Measurements from ENCODE around the gene IGF2BP1. TPM values are rescaled to one million over a fixed set of nuclear protein-coding genes. Genes with fewer than 3 reads are reported as not detected.

Gene IGF2BP1
- total and polyA plus RNA-seq, 2 donors (not counting 1 experiment from before 2014, with no cell fraction given) = under 0.01 to 1.1 TPM

DNA sequence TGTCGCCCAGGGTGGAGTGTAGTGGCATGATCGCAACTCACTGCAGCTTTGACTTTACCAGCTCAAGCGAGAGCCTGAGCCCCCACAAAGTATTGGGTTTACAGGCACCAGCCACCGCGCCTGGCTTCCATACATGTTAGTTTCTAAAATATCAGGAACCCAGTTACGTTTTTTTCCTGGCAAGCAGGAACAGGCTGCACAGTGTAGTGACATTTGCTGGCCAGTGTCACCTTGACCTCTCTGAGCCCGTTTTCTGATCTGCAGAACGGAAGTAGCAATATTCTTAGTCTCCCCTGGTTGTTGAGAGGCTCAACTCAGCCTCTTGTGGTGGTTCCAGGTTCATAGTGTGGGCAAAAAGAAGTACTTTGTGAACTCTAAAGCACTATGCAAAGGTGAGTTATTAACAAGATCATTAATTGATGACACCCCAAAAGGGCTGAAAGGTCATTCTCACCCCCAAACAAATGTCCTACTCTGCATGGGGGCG lies 15.6 kb downstream of the IGF2BP1 start:
- H3K9me3 ChIP-seq (ENCODE audit: control insufficient read depth, insufficient read depth, low read depth, low read length) = no peaks in the 10 kb centered on the region
- H2AFZ ChIP-seq (ENCODE audit: low read length) = no peak overlapping the region
- TF ChIP-seq, protein P1, sequence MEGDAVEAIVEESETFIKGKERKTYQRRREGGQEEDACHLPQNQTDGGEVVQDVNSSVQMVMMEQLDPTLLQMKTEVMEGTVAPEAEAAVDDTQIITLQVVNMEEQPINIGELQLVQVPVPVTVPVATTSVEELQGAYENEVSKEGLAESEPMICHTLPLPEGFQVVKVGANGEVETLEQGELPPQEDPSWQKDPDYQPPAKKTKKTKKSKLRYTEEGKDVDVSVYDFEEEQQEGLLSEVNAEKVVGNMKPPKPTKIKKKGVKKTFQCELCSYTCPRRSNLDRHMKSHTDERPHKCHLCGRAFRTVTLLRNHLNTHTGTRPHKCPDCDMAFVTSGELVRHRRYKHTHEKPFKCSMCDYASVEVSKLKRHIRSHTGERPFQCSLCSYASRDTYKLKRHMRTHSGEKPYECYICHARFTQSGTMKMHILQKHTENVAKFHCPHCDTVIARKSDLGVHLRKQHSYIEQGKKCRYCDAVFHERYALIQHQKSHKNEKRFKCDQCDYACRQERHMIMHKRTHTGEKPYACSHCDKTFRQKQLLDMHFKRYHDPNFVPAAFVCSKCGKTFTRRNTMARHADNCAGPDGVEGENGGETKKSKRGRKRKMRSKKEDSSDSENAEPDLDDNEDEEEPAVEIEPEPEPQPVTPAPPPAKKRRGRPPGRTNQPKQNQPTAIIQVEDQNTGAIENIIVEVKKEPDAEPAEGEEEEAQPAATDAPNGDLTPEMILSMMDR (conservative IDR thresholded peaks at IDR 0.05 in 1 of 2, IDR thresholded peaks at IDR 0.05 in 1 of 2; ENCODE audit: low read depth in 1 of 2, low read length in 2 of 2) = no peak
- peak; percentile 71 for TF ChIP-seq EZH2 (IDR thresholded peaks at IDR 0.05; ENCODE audit: low read length, missing control alignments)
- H3K27me3 ChIP-seq (ENCODE audit: control insufficient read depth, insufficient read depth, low read length) = peaks cover 52% of the 10 kb centered on the region
- no peak overlapping the region for H3K4me2 ChIP-seq (ENCODE audit: extremely low read depth, insufficient read depth, low read length)
- no peak overlapping the region for H3K4me3 ChIP-seq (replicated peaks in 1 of 4; ENCODE audit: control extremely low read depth in 1 of 4, insufficient read depth in 1 of 4, low read depth in 3 of 4, low read length in 4 of 4)
- DNase-seq (ENCODE audit: low read depth in 2 of 2) = no peak
- no peaks in the 10 kb centered on the region for H4K20me1 ChIP-seq (ENCODE audit: control insufficient read depth, extremely low read depth, insufficient read depth, low read length)
- no peak overlapping the region for H3K9ac ChIP-seq (ENCODE audit: insufficient read depth, low read length)
- H3K79me2 ChIP-seq (ENCODE audit: control insufficient read depth, insufficient read depth, low read length) = no peaks in the 10 kb centered on the region
- H3K36me3 ChIP-seq (ENCODE audit: control insufficient read depth, insufficient read depth, low read length) = no peaks in the 10 kb centered on the region
- H3K4me1 ChIP-seq (ENCODE audit: control insufficient read depth, extremely low read depth, insufficient read depth, low read length) = peaks cover 6% of the 10 kb centered on the region
- H3K27ac ChIP-seq (ENCODE audit: insufficient read depth, low read length) = no peak overlapping the region

DNA sequence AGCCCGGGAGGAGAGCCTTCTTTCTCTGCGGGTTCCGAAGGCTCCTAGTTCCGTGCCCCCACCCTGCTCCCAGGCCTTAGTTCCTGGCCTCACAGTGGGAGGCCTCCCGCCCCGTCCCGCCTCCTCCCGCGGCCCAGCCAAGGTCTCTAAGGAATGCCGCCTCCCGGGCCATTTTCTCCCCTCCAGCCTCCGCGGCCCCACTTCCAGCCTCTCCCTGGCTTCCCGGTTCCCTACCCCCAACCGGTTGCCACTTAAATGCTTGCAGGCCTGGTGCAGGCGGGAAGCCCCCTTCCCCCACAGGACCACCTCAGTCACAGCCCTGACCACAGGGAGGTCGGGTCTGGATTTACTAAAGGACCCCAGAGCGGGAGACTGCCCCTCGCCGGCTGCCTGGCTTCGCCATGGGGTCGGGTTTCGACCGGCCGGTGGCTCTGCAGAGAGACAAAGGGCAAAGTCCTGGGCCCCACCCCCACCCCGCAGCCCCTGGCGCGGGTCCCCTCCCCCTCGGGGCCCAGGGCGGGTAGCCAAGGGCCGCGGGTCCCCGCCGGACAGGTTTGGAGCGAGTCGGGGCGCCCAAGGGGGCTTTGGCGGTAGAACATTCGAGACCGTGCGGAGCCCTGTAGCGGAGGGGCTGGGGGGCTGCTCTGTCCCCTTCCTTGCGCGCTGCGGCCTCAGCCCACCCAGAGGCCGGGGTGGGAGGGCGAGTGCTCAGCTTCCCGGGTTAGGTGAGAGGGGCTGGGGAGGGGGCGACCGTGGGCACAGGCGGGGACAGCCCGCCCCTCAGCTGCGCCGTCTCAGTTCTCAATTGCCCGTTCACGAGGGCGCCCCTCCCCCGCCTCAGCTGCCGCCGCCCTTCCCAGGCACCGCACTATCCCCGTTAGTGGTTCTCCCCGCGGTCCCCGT lies 16.4 kb downstream of the IGF2BP1 start:
- Histone ChIP-seq H4K20me1 (ENCODE audit: control insufficient read depth, extremely low read depth, insufficient read depth, low read length) (no peaks in the 10 kb centered on the region), H3K9ac (ENCODE audit: insufficient read depth, low read length) (no peak overlapping the region), H3K4me2 (ENCODE audit: extremely low read depth, insufficient read depth, low read length) (no peak overlapping the region), H3K4me1 (ENCODE audit: control insufficient read depth, extremely low read depth, insufficient read depth, low read length) (peaks cover 6% of the 10 kb centered on the region), H3K79me2 (ENCODE audit: control insufficient read depth, insufficient read depth, low read length) (no peaks in the 10 kb centered on the region), H3K27me3 (ENCODE audit: control insufficient read depth, insufficient read depth, low read length) (peaks cover 48% of the 10 kb centered on the region), H2AFZ (ENCODE audit: low read length) (no peak overlapping the region), H3K4me3 (replicated peaks in 1 of 4; ENCODE audit: control extremely low read depth in 1 of 4, insufficient read depth in 1 of 4, low read depth in 3 of 4, low read length in 4 of 4) (no peak overlapping the region), H3K9me3 (ENCODE audit: control insufficient read depth, insufficient read depth, low read depth, low read length) (no peaks in the 10 kb centered on the region), H3K27ac (ENCODE audit: insufficient read depth, low read length) (no peak overlapping the region), H3K36me3 (ENCODE audit: control insufficient read depth, insufficient read depth, low read length) (no peaks in the 10 kb centered on the region)
- TF ChIP-seq, protein P1 (conservative IDR thresholded peaks at IDR 0.05 in 1 of 2, IDR thresholded peaks at IDR 0.05 in 1 of 2; ENCODE audit: low read depth in 1 of 2, low read length in 2 of 2) = no peak
- TF ChIP-seq EZH2 (IDR thresholded peaks at IDR 0.05; ENCODE audit: low read length, missing control alignments) = no peak
- DNase-seq (ENCODE audit: low read depth in 2 of 2) = peak in 1 of 2 donors; percentile 28

DNA sequence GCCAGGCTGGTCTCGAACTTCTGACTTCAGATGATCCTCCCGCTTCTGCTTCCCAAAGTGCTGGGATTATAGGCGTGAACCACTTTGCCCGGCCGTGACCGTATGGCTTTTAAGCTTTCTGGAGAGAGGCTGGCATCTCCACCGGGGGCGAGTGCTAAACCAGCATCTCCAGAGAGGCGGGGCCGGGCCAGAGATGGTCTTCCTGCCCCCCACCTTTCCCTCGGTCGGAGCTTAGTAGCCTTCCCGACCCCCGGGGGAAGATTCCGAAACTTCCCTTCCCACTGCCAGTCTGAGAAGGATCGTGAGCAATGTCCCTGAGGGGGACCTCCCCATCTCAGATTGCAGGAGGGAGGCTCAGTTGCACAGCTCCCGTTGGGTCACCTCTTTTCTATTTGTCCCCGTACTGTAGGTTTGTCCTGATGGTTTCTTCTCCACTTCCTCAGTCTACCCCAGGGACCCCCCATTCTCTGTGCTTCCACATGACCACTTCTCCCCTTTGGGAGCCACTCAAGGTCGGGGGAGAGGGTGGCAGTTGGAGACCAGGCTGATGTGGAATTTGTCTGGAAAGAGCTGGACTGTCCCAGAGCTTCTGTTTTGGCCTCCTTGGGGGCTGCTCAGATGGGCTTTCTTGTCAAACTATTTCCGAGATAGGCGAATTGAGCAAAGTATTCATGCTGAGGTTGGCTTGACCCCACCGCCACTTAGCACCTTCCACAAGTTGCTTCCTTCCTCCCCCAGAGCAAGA lies 18.2 kb downstream of the IGF2BP1 start:
- no peak overlapping the region for H3K27ac ChIP-seq (ENCODE audit: insufficient read depth, low read length)
- no peak overlapping the region for H3K4me3 ChIP-seq (replicated peaks in 1 of 4; ENCODE audit: control extremely low read depth in 1 of 4, insufficient read depth in 1 of 4, low read depth in 3 of 4, low read length in 4 of 4)
- TF ChIP-seq, protein P1 (conservative IDR thresholded peaks at IDR 0.05 in 1 of 2, IDR thresholded peaks at IDR 0.05 in 1 of 2; ENCODE audit: low read depth in 1 of 2, low read length in 2 of 2) = no peak
- no peak for TF ChIP-seq EZH2 (IDR thresholded peaks at IDR 0.05; ENCODE audit: low read length, missing control alignments)
- no peaks in the 10 kb centered on the region for H3K79me2 ChIP-seq (ENCODE audit: control insufficient read depth, insufficient read depth, low read length)
- no peak for DNase-seq (ENCODE audit: low read depth in 2 of 2)
- H4K20me1 ChIP-seq (ENCODE audit: control insufficient read depth, extremely low read depth, insufficient read depth, low read length) = no peaks in the 10 kb centered on the region
- H3K36me3 ChIP-seq (ENCODE audit: control insufficient read depth, insufficient read depth, low read length) = no peaks in the 10 kb centered on the region
- no peaks in the 10 kb centered on the region for H3K9me3 ChIP-seq (ENCODE audit: control insufficient read depth, insufficient read depth, low read depth, low read length)
- peaks cover 6% of the 10 kb centered on the region for H3K4me1 ChIP-seq (ENCODE audit: control insufficient read depth, extremely low read depth, insufficient read depth, low read length)
- H3K4me2 ChIP-seq (ENCODE audit: extremely low read depth, insufficient read depth, low read length) = no peak overlapping the region
- no peak overlapping the region for H3K9ac ChIP-seq (ENCODE audit: insufficient read depth, low read length)
- H3K27me3 ChIP-seq (ENCODE audit: control insufficient read depth, insufficient read depth, low read length) = peaks cover 44% of the 10 kb centered on the region
- no peak overlapping the region for H2AFZ ChIP-seq (ENCODE audit: low read length)
